Ishikawa (cell line): Measurements from ENCODE around the gene ICAM1.
A peak's percentile ranks its signal among the peaks of the same experiment; 100 is the strongest.

ENCODE experiments used
- CEBPB ChIP-seq: IDR thresholded peaks from 2 replicates; pipeline ENCODE4 v1.6.1; 2012
- CREB1 ChIP-seq: IDR thresholded peaks from 2 replicates; pipeline ENCODE4 v1.6.1; 2012; ENCODE audit warnings: low read depth
- EGR1 ChIP-seq: IDR thresholded peaks from 2 replicates; pipeline ENCODE4 v1.6.1; 2012
- EP300 ChIP-seq: IDR thresholded peaks from 2 replicates; pipeline ENCODE4 v1.6.1; 2012; ENCODE audit warnings: borderline replicate concordance
- FOXM1 ChIP-seq: IDR thresholded peaks from 2 replicates; pipeline ENCODE4 v1.6.1; 2012; ENCODE audit warnings: low read depth, borderline replicate concordance
- MAX ChIP-seq: IDR thresholded peaks from 2 replicates; pipeline ENCODE4 v1.6.1; 2012
- NFIC ChIP-seq: IDR thresholded peaks from 2 replicates; pipeline ENCODE4 v1.6.1; 2012
- RAD21 ChIP-seq: IDR thresholded peaks from 2 replicates; pipeline ENCODE4 v1.6.1; 2012; ENCODE audit warnings: low read depth
- REST ChIP-seq: IDR thresholded peaks from 2 replicates; pipeline ENCODE4 v1.6.1; 2012; ENCODE audit warnings: low read depth, mild to moderate bottlenecking
- TAF1 ChIP-seq: IDR thresholded peaks from 2 replicates; pipeline ENCODE4 v1.6.1; 2012; ENCODE audit warnings: low read depth, mild to moderate bottlenecking
- TCF12 ChIP-seq: IDR thresholded peaks from 2 replicates; pipeline ENCODE4 v1.6.1; 2012; ENCODE audit warnings: low read depth
- TEAD4 ChIP-seq: IDR thresholded peaks from 2 replicates; pipeline ENCODE4 v1.6.1; 2012
- USF1 ChIP-seq: IDR thresholded peaks from 2 replicates; pipeline ENCODE4 v1.6.1; 2012
- YY1 ChIP-seq: IDR thresholded peaks from 2 replicates; pipeline ENCODE4 v1.6.1; 2012; ENCODE audit warnings: low read depth
- ZBTB7A ChIP-seq: IDR thresholded peaks from 2 replicates; pipeline ENCODE4 v1.6.1; 2012; ENCODE audit warnings: low read depth

Gene ICAM1

GRCh38 chr19:10305139-10305806, 34.4 kb downstream of the ICAM1 start:
- no peak for TF ChIP-seq TCF12
- no peak for TF ChIP-seq TAF1
- no peak for TF ChIP-seq USF1
- TF ChIP-seq MAX, result no peak
- no peak for TF ChIP-seq NFIC
- TF ChIP-seq CEBPB, result no peak
- 0 out of 2 replicates have a peak, but pooled peaks have one; percentile 25 for TF ChIP-seq ZBTB7A

- TF ChIP-seq CREB1, result no peak
These were observed 35.4 kb downstream of the ICAM1 start for GRCh38 chr19:10306327-10306726.

GRCh38 chr19:10309423-10309822, 38.5 kb downstream of the ICAM1 start, which contains the start of gene ZGLP1:
Gene ZGLP1 (minus strand): TSS chr19:10309815.
- TF ChIP-seq YY1 (no peak), EGR1 (no peak), ZBTB7A (no peak), REST (no peak), RAD21 (no peak), TCF12 (no peak), CREB1 (no peak), FOXM1 (no peak), USF1 (no peak)

GRCh38 chr19:10315335-10316214, 44.7 kb downstream of the ICAM1 start, which contains the start of gene FDX2:
Gene FDX2 (minus strand): TSS chr19:10316015. CDS start chr19:10315996, 19 bp downstream.
- TF ChIP-seq MAX (peak; percentile 96), EP300 (peak; percentile 33; the same call in 1 of the 2 replicates), NFIC (peak; percentile 53; the same call in 1 of the 2 replicates), REST (no peak), TEAD4 (0 out of 2 replicates have a peak, but pooled peaks have one; percentile 10), CEBPB (no peak), RAD21 (no peak), TCF12 (peak; percentile 69; the same call in 1 of the 2 replicates), FOXM1 (no peak), TAF1 (peak; percentile 68; the same call in 1 of the 2 replicates), CREB1 (0 out of 2 replicates have a peak, but pooled peaks have one; percentile 13), ZBTB7A (no peak), USF1 (peak; percentile 99), EGR1 (no peak), YY1 (peak; percentile 99)
